KMS-11 (cell line): ENCODE results near the gene KDM3A.

Experiments
- H2AFZ ChIP-seq: fragments of 200-600 bp; sonication (generic); 2 replicates; pipeline ENCODE4 v1.6.1; 2016; ENCODE audit warnings: antibody characterized with exemption, mixed run types, low read depth
- H3K27ac ChIP-seq: fragments of 200-600 bp; sonication (generic); 2 replicates; pipeline ENCODE4 v1.6.1; 2016; ENCODE audit warnings: mild to moderate bottlenecking, mixed run types
- H3K27me3 ChIP-seq: fragments of 200-600 bp; sonication (generic); 2 replicates; pipeline ENCODE4 v1.6.1; 2017; ENCODE audit warnings: mild to moderate bottlenecking, low read depth, mixed run types, moderate library complexity; ENCODE audit not compliant: insufficient read depth
- H3K36me3 ChIP-seq: fragments of 200-600 bp; sonication (generic); 2 replicates; pipeline ENCODE4 v1.6.1; 2017; ENCODE audit warnings: mild to moderate bottlenecking, mixed run types; ENCODE audit not compliant: insufficient read depth
- H3K4me1 ChIP-seq: fragments of 200-600 bp; sonication (generic); 2 replicates; pipeline ENCODE4 v1.6.1; 2016; ENCODE audit warnings: mild to moderate bottlenecking, low read depth, mixed run types; ENCODE audit not compliant: poor library complexity, severe bottlenecking
- H3K4me2 ChIP-seq: fragments of 200-600 bp; sonication (generic); 2 replicates; pipeline ENCODE4 v1.7.0; 2016; ENCODE audit warnings: mild to moderate bottlenecking, mixed run types
- H3K4me3 ChIP-seq: fragments of 200-600 bp; sonication (generic); IDR thresholded peaks from 2 replicates; pipeline ENCODE4 v1.6.1; 2017; ENCODE audit warnings: low read depth, low read length, mixed read lengths; ENCODE audit not compliant: insufficient read depth
- H3K79me2 ChIP-seq: fragments of 200-600 bp; sonication (generic); 2 replicates; pipeline ENCODE4 v1.6.1; 2016; ENCODE audit warnings: low read depth, mixed run types; ENCODE audit not compliant: insufficient read depth
- H3K9ac ChIP-seq: fragments of 200-600 bp; sonication (generic); 2 replicates; pipeline ENCODE4 v1.6.1; 2016; ENCODE audit warnings: mild to moderate bottlenecking, mixed run types
- H4K20me1 ChIP-seq: fragments of 200-600 bp; sonication (generic); 2 replicates; pipeline ENCODE4 v1.6.1; 2016; ENCODE audit warnings: mild to moderate bottlenecking, mixed run types; ENCODE audit not compliant: insufficient read depth
- TF ChIP-seq, protein P1 (sequence below): fragments of 200-600 bp; sonication (generic); conservative IDR thresholded peaks from 2 replicates; pipeline ENCODE4 v1.6.1; 2017; ENCODE audit warnings: low read depth, mild to moderate bottlenecking, antibody characterized with exemption, low read length, moderate library complexity, mixed read lengths

Gene KDM3A

DNA sequence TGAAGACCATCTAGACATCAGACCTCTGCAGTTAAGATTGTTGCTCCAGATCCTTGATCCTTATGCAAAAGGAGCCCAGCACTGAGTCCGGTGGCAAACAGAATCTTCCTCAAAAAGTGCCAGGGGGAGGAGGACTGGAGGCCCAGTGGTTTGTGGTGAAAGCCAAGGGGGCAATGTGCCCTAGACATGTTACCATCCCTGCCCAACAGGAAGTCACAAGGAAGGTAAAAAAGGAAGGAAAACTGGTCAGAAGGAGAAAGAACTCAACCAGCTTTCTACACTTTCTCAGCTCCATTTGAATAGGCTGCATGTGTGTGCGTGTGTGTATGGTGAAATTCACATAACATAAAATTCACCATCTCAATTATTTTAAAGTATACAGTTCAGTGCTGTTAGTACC, 25.0 kb upstream of the KDM3A start:
- Histone ChIP-seq H3K4me1 (no peaks in the 10 kb centered on the region), H3K27me3 (no peaks in the 10 kb centered on the region), H3K27ac (no peak overlapping the region), H3K4me2 (no peak overlapping the region), H3K4me3 (no peak overlapping the region), H3K79me2 (no peaks in the 10 kb centered on the region), H3K9ac (no peak overlapping the region), H4K20me1 (no peaks in the 10 kb centered on the region), H3K36me3 (no peaks in the 10 kb centered on the region), H2AFZ (no peak overlapping the region)
- TF ChIP-seq, protein P1, sequence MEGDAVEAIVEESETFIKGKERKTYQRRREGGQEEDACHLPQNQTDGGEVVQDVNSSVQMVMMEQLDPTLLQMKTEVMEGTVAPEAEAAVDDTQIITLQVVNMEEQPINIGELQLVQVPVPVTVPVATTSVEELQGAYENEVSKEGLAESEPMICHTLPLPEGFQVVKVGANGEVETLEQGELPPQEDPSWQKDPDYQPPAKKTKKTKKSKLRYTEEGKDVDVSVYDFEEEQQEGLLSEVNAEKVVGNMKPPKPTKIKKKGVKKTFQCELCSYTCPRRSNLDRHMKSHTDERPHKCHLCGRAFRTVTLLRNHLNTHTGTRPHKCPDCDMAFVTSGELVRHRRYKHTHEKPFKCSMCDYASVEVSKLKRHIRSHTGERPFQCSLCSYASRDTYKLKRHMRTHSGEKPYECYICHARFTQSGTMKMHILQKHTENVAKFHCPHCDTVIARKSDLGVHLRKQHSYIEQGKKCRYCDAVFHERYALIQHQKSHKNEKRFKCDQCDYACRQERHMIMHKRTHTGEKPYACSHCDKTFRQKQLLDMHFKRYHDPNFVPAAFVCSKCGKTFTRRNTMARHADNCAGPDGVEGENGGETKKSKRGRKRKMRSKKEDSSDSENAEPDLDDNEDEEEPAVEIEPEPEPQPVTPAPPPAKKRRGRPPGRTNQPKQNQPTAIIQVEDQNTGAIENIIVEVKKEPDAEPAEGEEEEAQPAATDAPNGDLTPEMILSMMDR: no peak

DNA sequence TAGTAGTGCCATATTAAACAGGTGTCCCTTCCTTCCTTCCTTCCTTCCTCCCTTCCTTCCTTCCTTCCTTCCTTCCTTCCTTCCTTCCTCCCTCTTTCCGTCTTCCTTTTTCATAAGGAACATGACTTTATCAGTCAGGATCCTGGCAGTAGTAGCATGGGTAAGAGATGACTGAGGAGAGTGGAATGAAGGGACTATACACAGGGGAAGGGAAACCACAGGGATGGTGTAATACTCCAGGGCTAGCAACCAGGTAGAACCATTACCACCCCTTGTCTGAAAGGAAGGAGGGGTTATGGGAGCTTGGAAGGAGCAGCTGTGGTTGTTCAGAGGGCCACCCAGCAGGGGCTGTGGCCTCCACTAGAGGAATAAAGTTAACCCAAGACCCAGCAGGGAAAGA, 23.2 kb upstream of the KDM3A start:
- H3K9ac ChIP-seq: no peak overlapping the region
- no peak overlapping the region for H3K4me3 ChIP-seq
- no peaks in the 10 kb centered on the region for H4K20me1 ChIP-seq
- H3K36me3 ChIP-seq: no peaks in the 10 kb centered on the region
- no peak overlapping the region for H2AFZ ChIP-seq
- no peak overlapping the region for H3K27ac ChIP-seq
- H3K4me1 ChIP-seq: no peaks in the 10 kb centered on the region
- no peak overlapping the region for H3K4me2 ChIP-seq
- no peaks in the 10 kb centered on the region for H3K79me2 ChIP-seq
- TF ChIP-seq, protein P1: no peak
- H3K27me3 ChIP-seq: no peaks in the 10 kb centered on the region

DNA sequence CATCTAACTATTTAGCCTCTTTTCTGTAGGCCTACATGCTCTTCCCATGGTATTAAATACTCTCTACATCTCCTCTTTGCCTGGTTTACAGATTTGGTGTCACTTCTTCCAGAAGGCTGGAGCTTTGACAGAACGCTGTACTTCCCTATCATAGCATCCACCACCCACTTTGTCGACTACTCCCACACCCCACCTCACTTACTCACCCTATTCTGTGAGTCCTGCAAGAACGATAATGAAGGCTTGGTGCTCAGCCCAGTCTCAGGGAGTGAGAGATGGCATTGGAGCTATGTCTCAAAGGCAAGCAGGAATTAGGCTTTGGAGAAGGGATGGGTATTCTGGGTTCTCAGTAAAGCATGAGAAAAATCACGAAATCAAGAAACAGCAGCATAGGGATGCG, 20.3 kb upstream of the KDM3A start:
- TF ChIP-seq, protein P1: no peak
- Histone ChIP-seq H3K27ac (no peak overlapping the region), H3K4me1 (no peaks in the 10 kb centered on the region), H3K4me2 (no peak overlapping the region), H3K36me3 (no peaks in the 10 kb centered on the region), H4K20me1 (no peaks in the 10 kb centered on the region), H3K27me3 (no peaks in the 10 kb centered on the region), H2AFZ (no peak overlapping the region), H3K9ac (no peak overlapping the region), H3K4me3 (no peak overlapping the region), H3K79me2 (no peaks in the 10 kb centered on the region)

DNA sequence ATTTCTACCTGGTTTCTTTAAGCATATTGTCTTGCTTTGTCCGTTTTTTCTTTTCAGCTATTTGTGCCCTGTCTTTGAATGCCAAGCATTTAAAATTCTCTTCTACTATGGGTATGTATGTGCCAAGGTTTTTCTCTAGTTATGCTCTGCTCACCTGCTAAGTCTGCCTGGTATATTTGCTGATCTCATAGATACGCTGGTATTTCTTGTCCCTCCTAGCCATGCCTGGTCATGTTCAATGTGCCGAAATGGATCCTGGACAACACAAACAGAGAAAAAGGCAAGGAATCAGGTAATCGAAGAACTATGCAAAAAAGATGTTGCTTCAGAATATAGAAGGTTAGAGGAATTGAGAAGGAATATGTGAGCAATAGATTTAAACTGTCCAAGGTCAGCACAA, 14.9 kb upstream of the KDM3A start:
- no peaks in the 10 kb centered on the region for H4K20me1 ChIP-seq
- peaks cover 5% of the 10 kb centered on the region for H3K4me1 ChIP-seq
- H3K36me3 ChIP-seq: no peaks in the 10 kb centered on the region
- H3K9ac ChIP-seq: no peak overlapping the region
- no peak overlapping the region for H3K4me2 ChIP-seq
- H3K4me3 ChIP-seq: no peak overlapping the region
- no peaks in the 10 kb centered on the region for H3K79me2 ChIP-seq
- H3K27ac ChIP-seq: no peak overlapping the region
- no peaks in the 10 kb centered on the region for H3K27me3 ChIP-seq
- H2AFZ ChIP-seq: no peak overlapping the region
- TF ChIP-seq, protein P1: no peak

DNA sequence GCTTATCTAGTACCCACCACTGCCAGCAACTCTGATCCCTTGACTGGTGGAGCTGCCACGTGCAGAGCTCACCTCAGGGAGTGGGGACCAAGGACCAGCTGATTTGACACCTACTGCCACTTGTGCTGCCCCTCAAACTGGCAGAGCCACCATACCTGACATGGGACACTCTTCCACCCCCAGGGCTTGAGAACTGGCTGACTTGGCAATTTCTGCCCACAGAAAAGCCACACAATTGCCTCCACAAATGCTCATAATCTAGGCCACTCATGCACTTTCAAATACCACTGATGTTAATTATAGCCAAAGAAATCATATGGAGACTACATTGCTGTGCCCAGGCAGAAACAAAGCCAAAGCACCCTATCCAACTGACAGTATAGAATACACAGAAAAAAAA, 11.8 kb upstream of the KDM3A start:
- Histone ChIP-seq H4K20me1 (no peaks in the 10 kb centered on the region), H3K4me3 (no peak overlapping the region), H3K27me3 (no peaks in the 10 kb centered on the region), H3K36me3 (no peaks in the 10 kb centered on the region), H3K4me1 (peaks cover 5% of the 10 kb centered on the region), H3K4me2 (no peak overlapping the region), H3K79me2 (no peaks in the 10 kb centered on the region), H2AFZ (no peak overlapping the region), H3K9ac (no peak overlapping the region), H3K27ac (no peak overlapping the region)
- TF ChIP-seq, protein P1: no peak
